ENCODE data around the gene TRPT1. TPM values are rescaled to one million over a fixed set of nuclear protein-coding genes. Genes with fewer than 3 reads are reported as not detected.

TRPT1 gene
- total RNA-seq, 1 experiment from 2014 or later, result 58.8 TPM

DNA sequence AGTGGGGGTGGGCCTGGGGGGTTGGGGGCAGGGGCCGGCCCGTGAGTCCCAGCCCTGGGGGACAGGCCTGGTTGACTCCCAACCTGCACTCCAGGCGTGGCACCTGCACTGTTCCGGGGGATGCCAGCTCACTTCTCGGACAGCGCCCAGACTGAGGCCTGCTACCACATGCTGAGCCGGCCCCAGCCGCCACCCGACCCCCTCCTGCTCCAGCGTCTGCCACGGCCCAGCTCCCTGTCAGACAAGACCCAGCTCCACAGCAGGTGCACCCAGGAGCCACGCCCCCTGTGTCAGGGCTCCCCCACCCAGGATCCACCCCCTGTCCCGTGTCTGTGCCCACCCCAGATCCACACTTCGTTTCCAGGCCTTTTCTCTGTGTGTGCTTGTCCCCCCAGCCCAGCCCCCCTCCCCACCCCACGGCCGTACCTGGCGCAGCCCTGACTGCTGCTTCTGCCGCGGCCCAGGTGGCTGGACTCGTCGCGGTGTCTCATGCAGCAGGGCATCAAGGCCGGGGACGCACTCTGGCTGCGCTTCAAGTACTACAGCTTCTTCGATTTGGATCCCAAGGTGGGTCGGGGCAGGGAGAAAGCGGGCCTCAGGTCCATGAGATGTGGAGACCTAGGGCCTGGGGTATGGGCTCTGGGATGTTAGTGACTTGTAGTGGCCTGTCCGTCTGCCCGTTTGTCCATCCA is 14.7 kb downstream of the TRPT1 start (continued):
- TF ChIP-seq, protein P1, sequence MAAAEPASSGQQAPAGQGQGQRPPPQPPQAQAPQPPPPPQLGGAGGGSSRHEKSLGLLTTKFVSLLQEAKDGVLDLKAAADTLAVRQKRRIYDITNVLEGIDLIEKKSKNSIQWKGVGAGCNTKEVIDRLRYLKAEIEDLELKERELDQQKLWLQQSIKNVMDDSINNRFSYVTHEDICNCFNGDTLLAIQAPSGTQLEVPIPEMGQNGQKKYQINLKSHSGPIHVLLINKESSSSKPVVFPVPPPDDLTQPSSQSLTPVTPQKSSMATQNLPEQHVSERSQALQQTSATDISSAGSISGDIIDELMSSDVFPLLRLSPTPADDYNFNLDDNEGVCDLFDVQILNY (CRISPR knock-in tag; IDR thresholded peaks at IDR 0.05), result no peak
- TF ChIP-seq, protein P2, sequence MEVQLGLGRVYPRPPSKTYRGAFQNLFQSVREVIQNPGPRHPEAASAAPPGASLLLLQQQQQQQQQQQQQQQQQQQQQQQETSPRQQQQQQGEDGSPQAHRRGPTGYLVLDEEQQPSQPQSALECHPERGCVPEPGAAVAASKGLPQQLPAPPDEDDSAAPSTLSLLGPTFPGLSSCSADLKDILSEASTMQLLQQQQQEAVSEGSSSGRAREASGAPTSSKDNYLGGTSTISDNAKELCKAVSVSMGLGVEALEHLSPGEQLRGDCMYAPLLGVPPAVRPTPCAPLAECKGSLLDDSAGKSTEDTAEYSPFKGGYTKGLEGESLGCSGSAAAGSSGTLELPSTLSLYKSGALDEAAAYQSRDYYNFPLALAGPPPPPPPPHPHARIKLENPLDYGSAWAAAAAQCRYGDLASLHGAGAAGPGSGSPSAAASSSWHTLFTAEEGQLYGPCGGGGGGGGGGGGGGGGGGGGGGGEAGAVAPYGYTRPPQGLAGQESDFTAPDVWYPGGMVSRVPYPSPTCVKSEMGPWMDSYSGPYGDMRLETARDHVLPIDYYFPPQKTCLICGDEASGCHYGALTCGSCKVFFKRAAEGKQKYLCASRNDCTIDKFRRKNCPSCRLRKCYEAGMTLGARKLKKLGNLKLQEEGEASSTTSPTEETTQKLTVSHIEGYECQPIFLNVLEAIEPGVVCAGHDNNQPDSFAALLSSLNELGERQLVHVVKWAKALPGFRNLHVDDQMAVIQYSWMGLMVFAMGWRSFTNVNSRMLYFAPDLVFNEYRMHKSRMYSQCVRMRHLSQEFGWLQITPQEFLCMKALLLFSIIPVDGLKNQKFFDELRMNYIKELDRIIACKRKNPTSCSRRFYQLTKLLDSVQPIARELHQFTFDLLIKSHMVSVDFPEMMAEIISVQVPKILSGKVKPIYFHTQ (CRISPR knock-in tag; IDR thresholded peaks at IDR 0.05), result no peak
- no peak for TF ChIP-seq ZNF263 (CRISPR knock-in tag; IDR thresholded peaks at IDR 0.05; ENCODE audit: low read depth)
- TF ChIP-seq, protein P3, sequence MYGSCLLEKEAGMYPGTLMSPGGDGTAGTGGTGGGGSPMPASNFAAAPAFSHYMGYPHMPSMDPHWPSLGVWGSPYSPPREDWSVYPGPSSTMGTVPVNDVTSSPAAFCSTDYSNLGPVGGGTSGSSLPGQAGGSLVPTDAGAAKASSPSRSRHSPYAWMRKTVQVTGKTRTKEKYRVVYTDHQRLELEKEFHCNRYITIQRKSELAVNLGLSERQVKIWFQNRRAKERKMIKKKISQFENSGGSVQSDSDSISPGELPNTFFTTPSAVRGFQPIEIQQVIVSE (CRISPR knock-in tag; IDR thresholded peaks at IDR 0.05; ENCODE audit: borderline replicate concordance), result no peak

DNA sequence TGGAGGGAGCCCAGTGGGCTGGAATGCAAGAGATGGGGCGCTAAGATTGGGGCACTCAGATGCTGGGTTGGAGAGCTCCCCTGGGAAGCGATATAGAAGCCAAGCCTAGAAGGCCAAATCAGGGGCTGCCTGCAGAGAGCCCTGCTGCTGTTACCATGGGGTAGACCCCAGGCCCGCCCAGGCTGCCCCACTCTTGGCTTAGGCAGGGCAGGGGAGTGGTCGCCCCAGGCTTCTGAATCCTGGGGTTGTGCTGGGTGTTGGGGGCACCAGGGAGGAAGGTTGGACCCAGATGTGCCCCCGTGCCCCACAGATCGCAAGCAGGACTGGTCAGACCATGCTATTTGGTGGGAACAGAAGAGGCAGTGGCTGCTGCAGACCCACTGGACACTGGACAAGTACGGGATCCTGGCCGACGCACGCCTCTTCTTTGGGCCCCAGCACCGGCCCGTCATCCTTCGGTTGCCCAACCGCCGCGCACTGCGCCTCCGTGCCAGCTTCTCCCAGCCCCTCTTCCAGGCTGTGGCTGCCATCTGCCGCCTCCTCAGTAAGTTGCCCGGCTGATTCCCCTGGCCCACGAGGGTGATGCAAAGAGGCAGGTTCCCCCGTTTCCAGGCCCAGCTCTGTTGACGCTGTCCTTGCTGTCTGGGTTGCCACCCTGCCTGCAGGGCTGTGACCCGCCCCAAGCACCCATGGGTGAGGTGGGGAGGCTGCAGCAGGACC is 15.5 kb downstream of the TRPT1 start:
- no peak overlapping the region for H3K27ac Mint-ChIP-seq

DNA sequence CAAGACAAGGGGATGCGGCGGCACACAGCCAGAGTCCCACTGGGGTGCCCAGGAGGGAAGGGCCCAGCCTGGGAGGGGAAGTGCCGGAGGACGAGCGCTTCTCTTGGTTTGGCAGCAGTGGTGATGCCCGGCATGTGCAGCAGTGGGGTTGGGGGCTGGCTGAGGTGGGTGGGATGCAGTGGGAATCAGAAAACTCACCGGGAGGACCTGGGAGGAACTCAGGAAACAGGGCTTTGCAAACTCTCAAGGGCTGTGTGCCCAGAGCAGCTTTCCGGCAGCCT is 16.5 kb downstream of the TRPT1 start:
- DNase-seq (ENCODE audit: low spot score) (no peak), ATAC-seq (no peak)
- CTCF ChIA-PET, result interaction anchor here (1.0 to 2.0 kb wide), 3 partner anchors 92 to 145 kb away, joined by 3 to 8 read pairs (median 6); no protein-coding TSS in a partner anchor
- Mint-ChIP-seq H3K4me1 (peaks cover 3% of the 10 kb centered on the region), H3K27ac (no peak overlapping the region), H3K36me3 (peaks cover 5% of the 10 kb centered on the region), H3K9me3 (no peaks in the 10 kb centered on the region), H3K27me3 (ENCODE audit: low read depth) (no peaks in the 10 kb centered on the region), H3K4me3 (no peak overlapping the region)
- POLR2A ChIA-PET, result interaction anchor here (0.5 kb wide), 1 partner anchor 20 kb away, joined by 5 read pairs; no protein-coding TSS in a partner anchor
- TF ChIP-seq, protein P4, sequence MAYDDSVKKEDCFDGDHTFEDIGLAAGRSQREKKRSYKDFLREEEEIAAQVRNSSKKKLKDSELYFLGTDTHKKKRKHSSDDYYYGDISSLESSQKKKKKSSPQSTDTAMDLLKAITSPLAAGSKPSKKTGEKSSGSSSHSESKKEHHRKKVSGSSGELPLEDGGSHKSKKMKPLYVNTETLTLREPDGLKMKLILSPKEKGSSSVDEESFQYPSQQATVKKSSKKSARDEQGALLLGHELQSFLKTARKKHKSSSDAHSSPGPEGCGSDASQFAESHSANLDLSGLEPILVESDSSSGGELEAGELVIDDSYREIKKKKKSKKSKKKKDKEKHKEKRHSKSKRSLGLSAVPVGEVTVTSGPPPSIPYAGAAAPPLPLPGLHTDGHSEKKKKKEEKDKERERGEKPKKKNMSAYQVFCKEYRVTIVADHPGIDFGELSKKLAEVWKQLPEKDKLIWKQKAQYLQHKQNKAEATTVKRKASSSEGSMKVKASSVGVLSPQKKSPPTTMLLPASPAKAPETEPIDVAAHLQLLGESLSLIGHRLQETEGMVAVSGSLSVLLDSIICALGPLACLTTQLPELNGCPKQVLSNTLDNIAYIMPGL (CRISPR knock-in tag; IDR thresholded peaks at IDR 0.05), result no peak
- TF ChIP-seq, protein P5, sequence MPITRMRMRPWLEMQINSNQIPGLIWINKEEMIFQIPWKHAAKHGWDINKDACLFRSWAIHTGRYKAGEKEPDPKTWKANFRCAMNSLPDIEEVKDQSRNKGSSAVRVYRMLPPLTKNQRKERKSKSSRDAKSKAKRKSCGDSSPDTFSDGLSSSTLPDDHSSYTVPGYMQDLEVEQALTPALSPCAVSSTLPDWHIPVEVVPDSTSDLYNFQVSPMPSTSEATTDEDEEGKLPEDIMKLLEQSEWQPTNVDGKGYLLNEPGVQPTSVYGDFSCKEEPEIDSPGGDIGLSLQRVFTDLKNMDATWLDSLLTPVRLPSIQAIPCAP (CRISPR knock-in tag; IDR thresholded peaks at IDR 0.05), result no peak
- TF ChIP-seq, protein P6, sequence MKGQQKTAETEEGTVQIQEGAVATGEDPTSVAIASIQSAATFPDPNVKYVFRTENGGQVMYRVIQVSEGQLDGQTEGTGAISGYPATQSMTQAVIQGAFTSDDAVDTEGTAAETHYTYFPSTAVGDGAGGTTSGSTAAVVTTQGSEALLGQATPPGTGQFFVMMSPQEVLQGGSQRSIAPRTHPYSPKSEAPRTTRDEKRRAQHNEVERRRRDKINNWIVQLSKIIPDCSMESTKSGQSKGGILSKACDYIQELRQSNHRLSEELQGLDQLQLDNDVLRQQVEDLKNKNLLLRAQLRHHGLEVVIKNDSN (CRISPR knock-in tag; IDR thresholded peaks at IDR 0.05), result no peak
- TF ChIP-seq, protein P7, sequence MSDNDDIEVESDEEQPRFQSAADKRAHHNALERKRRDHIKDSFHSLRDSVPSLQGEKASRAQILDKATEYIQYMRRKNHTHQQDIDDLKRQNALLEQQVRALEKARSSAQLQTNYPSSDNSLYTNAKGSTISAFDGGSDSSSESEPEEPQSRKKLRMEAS (CRISPR knock-in tag; IDR thresholded peaks at IDR 0.05), result no peak
- no peak for TF ChIP-seq NFE2L1 (CRISPR knock-in tag; IDR thresholded peaks at IDR 0.05)
- no peak for TF ChIP-seq SMAD4 (CRISPR knock-in tag; IDR thresholded peaks at IDR 0.05)
- TF ChIP-seq JAZF1 (CRISPR knock-in tag; IDR thresholded peaks at IDR 0.05), result no peak
- no peak for TF ChIP-seq NR2C2 (CRISPR knock-in tag; IDR thresholded peaks at IDR 0.05)

More for the DNA sequence above, 15.5 kb downstream of the TRPT1 start:
- no peaks in the 10 kb centered on the region for H3K27me3 Mint-ChIP-seq (ENCODE audit: low read depth)
- DNase-seq (ENCODE audit: low spot score) (no peak), ATAC-seq (no peak)
- TF ChIP-seq, protein P8, sequence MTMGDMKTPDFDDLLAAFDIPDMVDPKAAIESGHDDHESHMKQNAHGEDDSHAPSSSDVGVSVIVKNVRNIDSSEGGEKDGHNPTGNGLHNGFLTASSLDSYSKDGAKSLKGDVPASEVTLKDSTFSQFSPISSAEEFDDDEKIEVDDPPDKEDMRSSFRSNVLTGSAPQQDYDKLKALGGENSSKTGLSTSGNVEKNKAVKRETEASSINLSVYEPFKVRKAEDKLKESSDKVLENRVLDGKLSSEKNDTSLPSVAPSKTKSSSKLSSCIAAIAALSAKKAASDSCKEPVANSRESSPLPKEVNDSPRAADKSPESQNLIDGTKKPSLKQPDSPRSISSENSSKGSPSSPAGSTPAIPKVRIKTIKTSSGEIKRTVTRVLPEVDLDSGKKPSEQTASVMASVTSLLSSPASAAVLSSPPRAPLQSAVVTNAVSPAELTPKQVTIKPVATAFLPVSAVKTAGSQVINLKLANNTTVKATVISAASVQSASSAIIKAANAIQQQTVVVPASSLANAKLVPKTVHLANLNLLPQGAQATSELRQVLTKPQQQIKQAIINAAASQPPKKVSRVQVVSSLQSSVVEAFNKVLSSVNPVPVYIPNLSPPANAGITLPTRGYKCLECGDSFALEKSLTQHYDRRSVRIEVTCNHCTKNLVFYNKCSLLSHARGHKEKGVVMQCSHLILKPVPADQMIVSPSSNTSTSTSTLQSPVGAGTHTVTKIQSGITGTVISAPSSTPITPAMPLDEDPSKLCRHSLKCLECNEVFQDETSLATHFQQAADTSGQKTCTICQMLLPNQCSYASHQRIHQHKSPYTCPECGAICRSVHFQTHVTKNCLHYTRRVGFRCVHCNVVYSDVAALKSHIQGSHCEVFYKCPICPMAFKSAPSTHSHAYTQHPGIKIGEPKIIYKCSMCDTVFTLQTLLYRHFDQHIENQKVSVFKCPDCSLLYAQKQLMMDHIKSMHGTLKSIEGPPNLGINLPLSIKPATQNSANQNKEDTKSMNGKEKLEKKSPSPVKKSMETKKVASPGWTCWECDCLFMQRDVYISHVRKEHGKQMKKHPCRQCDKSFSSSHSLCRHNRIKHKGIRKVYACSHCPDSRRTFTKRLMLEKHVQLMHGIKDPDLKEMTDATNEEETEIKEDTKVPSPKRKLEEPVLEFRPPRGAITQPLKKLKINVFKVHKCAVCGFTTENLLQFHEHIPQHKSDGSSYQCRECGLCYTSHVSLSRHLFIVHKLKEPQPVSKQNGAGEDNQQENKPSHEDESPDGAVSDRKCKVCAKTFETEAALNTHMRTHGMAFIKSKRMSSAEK (CRISPR knock-in tag; IDR thresholded peaks at IDR 0.05; ENCODE audit: borderline replicate concordance), result no peak
- TF ChIP-seq ZNF396 (CRISPR knock-in tag; IDR thresholded peaks at IDR 0.05; ENCODE audit: borderline replicate concordance), result no peak
- TF ChIP-seq ZNF121 (CRISPR knock-in tag; IDR thresholded peaks at IDR 0.05), result no peak
- TF ChIP-seq ZNF219 (CRISPR knock-in tag; IDR thresholded peaks at IDR 0.05; ENCODE audit: borderline replicate concordance), result no peak
- TF ChIP-seq, protein P9, sequence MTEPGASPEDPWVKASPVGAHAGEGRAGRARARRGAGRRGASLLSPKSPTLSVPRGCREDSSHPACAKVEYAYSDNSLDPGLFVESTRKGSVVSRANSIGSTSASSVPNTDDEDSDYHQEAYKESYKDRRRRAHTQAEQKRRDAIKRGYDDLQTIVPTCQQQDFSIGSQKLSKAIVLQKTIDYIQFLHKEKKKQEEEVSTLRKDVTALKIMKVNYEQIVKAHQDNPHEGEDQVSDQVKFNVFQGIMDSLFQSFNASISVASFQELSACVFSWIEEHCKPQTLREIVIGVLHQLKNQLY (CRISPR knock-in tag; IDR thresholded peaks at IDR 0.05), result no peak
- no peak for TF ChIP-seq NR1H2 (CRISPR knock-in tag; IDR thresholded peaks at IDR 0.05)
- ChIA-PET POLR2A (no interaction called here), CTCF (interaction anchor here (1.2 to 2.0 kb wide), 4 partner anchors 16 to 94 kb away, joined by 4 to 8 read pairs (median 4); partner anchors contain the start of genes NUDT22 and TRPT1)
- no peaks in the 10 kb centered on the region for H3K9me3 Mint-ChIP-seq
- no peak overlapping the region for H3K4me3 Mint-ChIP-seq
- no peaks in the 10 kb centered on the region for H3K4me1 Mint-ChIP-seq
- peaks cover 7% of the 10 kb centered on the region for H3K36me3 Mint-ChIP-seq
